Liver (tissue), 3 donors: ENCODE measurements around the gene BANK1.

ENCODE experiments used
- EGR1 ChIP-seq, 2 donors: IDR thresholded peaks; 2 replicates each; pipeline ENCODE4 v1.6.1; 2016 to 2018; ENCODE audit warnings: antibody characterized with exemption in 2 of 2, low read depth in 2 of 2
- FOXA1 ChIP-seq: IDR thresholded peaks from 2 replicates; pipeline ENCODE4 v1.6.1; 2016; ENCODE audit warnings: antibody characterized with exemption
- GABPA ChIP-seq, 2 donors: IDR thresholded peaks in 1 of 2; conservative IDR thresholded peaks in 1 of 2; 2 replicates each; pipeline ENCODE4 v1.6.1; 2016; ENCODE audit warnings: antibody characterized with exemption in 2 of 2, mild to moderate bottlenecking in 1 of 2, moderate library complexity in 1 of 2
- HNF4A ChIP-seq, 2 donors: conservative IDR thresholded peaks; 2 replicates each; pipeline ENCODE4 v1.6.1; 2016; ENCODE audit warnings: antibody characterized with exemption in 2 of 2, mild to moderate bottlenecking in 2 of 2
- HNF4G ChIP-seq: IDR thresholded peaks from 2 replicates; pipeline ENCODE4 v1.6.1; 2016; ENCODE audit warnings: antibody characterized with exemption
- JUND ChIP-seq, 2 donors: IDR thresholded peaks; 2 replicates each; pipeline ENCODE4 v1.6.1; 2016; ENCODE audit warnings: antibody characterized with exemption in 2 of 2
- RAD21 ChIP-seq, 2 donors: IDR thresholded peaks; 2 replicates each; pipeline ENCODE4 v1.6.1; 2016; ENCODE audit warnings: antibody characterized with exemption in 2 of 2, mild to moderate bottlenecking in 2 of 2
- SP1 ChIP-seq: IDR thresholded peaks from 2 replicates; pipeline ENCODE4 v1.6.1; 2018; ENCODE audit warnings: antibody characterized with exemption, mild to moderate bottlenecking
- TAF1 ChIP-seq: conservative IDR thresholded peaks from 2 replicates; pipeline ENCODE4 v1.6.1; 2016; ENCODE audit warnings: antibody characterized with exemption, mild to moderate bottlenecking
- YY1 ChIP-seq: IDR thresholded peaks from 2 replicates; pipeline ENCODE4 v1.6.1; 2016; ENCODE audit warnings: antibody characterized with exemption, mild to moderate bottlenecking
- TF ChIP-seq, protein P1 (sequence below): fragments of 150-350 bp; IDR thresholded peaks from 2 replicates; pipeline ENCODE4 v1.5.1; 2017; ENCODE audit warnings: improper control_type of control experiment, low read depth, low read length; ENCODE audit not compliant: missing input control
- TF ChIP-seq, protein P2 (sequence below): IDR thresholded peaks from 2 replicates; pipeline ENCODE4 v1.6.1; 2016; ENCODE audit warnings: antibody characterized with exemption
- TF ChIP-seq, protein P3 (sequence below): IDR thresholded peaks from 2 replicates; pipeline ENCODE4 v1.6.1; 2016; ENCODE audit warnings: antibody characterized with exemption
- TF ChIP-seq, protein P4 (sequence below): IDR thresholded peaks from 2 replicates; pipeline ENCODE4 v1.6.1; 2016; ENCODE audit warnings: antibody characterized with exemption, mild to moderate bottlenecking
- donor health status: healthy.
- donor health status: healthy.

DNA sequence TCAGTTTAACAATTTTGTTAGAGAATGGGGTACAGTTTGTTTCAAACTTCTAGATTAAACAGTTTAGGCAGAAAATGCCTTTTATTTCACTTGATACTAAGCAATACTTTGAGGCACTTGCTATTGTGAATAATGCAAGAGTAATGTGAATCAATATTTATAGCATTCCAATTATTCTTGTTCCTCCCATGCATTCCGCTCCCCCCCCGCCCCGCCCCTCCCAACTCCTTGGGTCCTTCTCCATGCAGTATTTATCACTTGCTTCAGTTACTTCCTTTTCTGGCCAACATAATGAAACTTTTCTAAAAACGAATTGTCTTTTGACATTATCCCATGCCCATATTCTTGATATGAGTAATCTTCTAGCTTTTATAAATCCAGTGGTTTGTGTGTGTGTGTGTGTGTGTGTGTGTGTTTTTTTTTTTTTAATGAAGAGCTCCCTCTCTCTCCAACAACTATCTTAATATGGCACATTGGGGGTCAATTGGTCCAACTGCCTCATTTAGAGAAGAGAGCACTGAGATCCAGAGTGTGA, 1.6 kb downstream of the BANK1 start:
- TF ChIP-seq, protein P1, sequence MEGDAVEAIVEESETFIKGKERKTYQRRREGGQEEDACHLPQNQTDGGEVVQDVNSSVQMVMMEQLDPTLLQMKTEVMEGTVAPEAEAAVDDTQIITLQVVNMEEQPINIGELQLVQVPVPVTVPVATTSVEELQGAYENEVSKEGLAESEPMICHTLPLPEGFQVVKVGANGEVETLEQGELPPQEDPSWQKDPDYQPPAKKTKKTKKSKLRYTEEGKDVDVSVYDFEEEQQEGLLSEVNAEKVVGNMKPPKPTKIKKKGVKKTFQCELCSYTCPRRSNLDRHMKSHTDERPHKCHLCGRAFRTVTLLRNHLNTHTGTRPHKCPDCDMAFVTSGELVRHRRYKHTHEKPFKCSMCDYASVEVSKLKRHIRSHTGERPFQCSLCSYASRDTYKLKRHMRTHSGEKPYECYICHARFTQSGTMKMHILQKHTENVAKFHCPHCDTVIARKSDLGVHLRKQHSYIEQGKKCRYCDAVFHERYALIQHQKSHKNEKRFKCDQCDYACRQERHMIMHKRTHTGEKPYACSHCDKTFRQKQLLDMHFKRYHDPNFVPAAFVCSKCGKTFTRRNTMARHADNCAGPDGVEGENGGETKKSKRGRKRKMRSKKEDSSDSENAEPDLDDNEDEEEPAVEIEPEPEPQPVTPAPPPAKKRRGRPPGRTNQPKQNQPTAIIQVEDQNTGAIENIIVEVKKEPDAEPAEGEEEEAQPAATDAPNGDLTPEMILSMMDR, result no peak
- no peak for TF ChIP-seq YY1
- no peak for TF ChIP-seq JUND (IDR thresholded peaks at IDR 0.05)
- no peak for TF ChIP-seq RAD21 (IDR thresholded peaks at IDR 0.05)
- no peak for TF ChIP-seq TAF1
- TF ChIP-seq FOXA1, result no peak
- TF ChIP-seq, protein P2, sequence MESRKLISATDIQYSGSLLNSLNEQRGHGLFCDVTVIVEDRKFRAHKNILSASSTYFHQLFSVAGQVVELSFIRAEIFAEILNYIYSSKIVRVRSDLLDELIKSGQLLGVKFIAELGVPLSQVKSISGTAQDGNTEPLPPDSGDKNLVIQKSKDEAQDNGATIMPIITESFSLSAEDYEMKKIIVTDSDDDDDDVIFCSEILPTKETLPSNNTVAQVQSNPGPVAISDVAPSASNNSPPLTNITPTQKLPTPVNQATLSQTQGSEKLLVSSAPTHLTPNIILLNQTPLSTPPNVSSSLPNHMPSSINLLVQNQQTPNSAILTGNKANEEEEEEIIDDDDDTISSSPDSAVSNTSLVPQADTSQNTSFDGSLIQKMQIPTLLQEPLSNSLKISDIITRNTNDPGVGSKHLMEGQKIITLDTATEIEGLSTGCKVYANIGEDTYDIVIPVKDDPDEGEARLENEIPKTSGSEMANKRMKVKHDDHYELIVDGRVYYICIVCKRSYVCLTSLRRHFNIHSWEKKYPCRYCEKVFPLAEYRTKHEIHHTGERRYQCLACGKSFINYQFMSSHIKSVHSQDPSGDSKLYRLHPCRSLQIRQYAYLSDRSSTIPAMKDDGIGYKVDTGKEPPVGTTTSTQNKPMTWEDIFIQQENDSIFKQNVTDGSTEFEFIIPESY, result no peak
- TF ChIP-seq EGR1 (IDR thresholded peaks at IDR 0.05; ENCODE audit: low read depth in 2 of 2), result no peak
- no peak for TF ChIP-seq GABPA (IDR thresholded peaks at IDR 0.05 in 1 of 2, conservative IDR thresholded peaks at IDR 0.05 in 1 of 2)
- TF ChIP-seq, protein P3, sequence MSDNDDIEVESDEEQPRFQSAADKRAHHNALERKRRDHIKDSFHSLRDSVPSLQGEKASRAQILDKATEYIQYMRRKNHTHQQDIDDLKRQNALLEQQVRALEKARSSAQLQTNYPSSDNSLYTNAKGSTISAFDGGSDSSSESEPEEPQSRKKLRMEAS, result no peak
- TF ChIP-seq, protein P4, sequence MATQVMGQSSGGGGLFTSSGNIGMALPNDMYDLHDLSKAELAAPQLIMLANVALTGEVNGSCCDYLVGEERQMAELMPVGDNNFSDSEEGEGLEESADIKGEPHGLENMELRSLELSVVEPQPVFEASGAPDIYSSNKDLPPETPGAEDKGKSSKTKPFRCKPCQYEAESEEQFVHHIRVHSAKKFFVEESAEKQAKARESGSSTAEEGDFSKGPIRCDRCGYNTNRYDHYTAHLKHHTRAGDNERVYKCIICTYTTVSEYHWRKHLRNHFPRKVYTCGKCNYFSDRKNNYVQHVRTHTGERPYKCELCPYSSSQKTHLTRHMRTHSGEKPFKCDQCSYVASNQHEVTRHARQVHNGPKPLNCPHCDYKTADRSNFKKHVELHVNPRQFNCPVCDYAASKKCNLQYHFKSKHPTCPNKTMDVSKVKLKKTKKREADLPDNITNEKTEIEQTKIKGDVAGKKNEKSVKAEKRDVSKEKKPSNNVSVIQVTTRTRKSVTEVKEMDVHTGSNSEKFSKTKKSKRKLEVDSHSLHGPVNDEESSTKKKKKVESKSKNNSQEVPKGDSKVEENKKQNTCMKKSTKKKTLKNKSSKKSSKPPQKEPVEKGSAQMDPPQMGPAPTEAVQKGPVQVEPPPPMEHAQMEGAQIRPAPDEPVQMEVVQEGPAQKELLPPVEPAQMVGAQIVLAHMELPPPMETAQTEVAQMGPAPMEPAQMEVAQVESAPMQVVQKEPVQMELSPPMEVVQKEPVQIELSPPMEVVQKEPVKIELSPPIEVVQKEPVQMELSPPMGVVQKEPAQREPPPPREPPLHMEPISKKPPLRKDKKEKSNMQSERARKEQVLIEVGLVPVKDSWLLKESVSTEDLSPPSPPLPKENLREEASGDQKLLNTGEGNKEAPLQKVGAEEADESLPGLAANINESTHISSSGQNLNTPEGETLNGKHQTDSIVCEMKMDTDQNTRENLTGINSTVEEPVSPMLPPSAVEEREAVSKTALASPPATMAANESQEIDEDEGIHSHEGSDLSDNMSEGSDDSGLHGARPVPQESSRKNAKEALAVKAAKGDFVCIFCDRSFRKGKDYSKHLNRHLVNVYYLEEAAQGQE, result no peak
- TF ChIP-seq HNF4A (conservative IDR thresholded peaks at IDR 0.05), result no peak
- no peak for TF ChIP-seq SP1
- TF ChIP-seq HNF4G, result no peak
